NCI-H510A (cell line): ENCODE results near the gene MYO9A.

Source experiments
- DNase-seq: peaks from one replicate; lab custom pipeline; 2025; lab: John Stamatoyannopoulos, UW

Gene MYO9A

DNA sequence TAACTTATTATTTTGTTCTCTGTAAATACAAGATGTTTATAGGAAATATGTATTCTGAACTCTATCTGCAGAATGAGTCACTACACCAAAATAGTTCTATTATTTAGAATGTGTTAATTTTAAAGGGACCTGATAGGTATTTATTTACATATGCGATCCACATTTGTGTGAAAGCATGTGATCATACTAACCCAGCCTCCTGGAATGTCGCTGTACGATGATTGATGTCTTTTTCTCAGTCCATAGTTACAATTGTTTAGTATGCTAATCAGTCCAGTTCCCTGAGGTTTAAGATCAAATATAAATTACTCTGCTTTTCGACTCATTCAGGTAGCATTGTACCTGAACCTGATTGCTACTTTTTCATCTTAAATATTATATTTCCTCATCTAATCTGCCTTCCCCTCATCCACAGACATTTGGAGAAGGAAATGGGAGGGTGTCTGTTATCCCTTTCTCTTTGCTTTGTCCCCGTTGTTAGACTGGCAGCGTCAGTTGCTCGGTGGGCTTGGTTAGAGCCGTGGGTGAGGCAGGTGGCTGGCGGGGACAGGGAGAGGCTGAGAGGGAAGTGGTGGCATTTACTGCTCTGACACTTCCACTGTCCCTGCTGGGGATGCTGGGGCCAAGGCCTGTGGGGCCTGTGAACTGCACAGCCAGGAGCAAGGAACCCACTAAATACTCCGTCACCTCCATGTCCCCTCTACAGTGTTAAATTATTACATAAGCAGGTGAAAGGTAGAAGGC is 335.4 kb downstream of the MYO9A start:
- no peak for DNase-seq

DNA sequence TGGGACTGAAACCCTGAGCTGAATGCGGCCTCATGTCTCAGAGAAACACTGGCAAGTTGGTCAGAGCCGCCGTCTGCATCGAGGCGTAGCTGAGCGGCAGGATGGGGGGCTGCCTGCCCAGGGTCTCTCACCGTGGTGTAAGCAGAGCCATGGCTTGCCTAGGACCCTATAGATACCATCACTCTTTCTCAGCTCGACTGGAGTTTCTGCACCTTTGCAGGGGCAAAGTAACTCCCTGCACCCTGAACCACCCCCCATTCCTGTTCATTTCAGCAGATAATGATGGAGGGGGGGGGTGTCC is 336.0 kb downstream of the MYO9A start:
- no peak for DNase-seq

DNA sequence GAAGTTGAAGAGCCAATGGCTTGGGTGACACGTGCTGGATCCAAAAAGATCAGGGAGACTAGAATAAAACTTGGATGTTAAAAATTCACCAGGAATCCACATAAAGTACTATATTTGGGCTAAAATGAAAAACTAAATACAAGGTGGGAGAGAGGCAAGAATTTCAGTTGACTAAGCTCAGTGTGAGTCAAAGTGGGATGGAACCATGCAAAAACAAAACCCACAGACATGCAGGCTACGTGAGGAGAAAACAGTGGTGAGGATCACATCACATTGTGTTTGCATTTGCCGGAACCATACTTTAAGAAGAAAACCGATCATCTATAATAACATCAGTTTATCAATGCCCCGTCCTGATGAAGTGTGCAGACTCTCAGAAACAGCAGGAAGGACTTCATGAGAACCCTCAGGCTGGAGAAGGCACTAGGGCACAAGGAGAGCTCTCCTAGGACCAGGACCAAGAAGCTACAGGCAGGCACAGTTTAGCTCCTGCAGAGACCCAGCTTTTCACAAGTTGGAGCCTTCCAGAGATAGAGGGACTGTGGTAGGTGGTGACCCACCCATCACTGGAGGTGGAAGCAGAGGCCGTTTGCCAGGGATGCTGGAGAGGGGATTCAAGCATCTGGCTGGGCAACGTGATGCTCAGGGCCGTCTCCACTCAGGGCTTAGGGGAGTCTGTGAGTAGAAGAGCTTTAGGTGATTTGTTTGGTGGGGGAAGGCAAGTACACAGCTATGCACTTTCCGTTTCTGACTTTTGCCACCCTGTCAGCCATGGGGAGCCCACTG is 336.6 kb downstream of the MYO9A start:
- no peak for DNase-seq

DNA sequence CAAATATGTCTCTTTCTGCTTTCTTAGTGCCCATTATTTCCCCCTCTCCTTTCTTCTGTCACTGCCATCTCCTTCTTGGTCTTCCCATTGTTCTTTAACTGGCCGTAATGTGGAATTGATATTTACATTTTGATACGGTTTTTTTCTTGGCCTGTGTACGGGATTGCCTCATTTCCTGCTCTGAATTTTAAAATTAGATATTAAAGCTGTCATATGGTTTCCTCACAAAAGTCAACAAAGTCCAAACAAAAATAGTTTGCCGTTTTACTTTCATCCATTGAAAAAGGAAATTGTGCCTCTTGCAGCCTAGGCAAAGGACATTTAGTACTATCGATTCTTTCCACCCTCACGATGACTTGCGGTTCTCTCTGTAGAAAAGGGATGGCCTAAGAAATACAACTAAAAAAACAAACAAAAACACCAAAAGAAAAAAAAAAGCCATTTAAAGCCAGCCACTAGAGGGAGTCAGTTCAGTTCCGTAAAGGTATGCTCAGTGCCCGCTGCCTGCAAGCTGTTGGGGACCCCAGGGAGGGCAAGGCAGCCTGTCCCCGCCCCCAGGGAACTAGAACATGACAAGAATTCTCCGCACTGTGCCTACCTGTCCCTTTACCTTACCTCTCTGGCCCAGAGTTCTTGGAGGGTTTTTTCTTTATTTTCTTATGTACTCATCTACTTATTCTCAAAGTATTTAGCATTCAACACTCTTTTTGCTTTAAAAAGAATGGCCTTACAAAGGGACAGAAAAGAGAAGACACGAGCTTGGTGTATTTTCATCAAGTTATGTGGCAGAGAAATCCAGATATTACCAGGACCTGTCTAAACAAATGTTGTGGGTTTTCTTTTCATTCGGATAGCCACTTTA is 337.6 kb downstream of the MYO9A start:
- DNase-seq, result no peak

DNA sequence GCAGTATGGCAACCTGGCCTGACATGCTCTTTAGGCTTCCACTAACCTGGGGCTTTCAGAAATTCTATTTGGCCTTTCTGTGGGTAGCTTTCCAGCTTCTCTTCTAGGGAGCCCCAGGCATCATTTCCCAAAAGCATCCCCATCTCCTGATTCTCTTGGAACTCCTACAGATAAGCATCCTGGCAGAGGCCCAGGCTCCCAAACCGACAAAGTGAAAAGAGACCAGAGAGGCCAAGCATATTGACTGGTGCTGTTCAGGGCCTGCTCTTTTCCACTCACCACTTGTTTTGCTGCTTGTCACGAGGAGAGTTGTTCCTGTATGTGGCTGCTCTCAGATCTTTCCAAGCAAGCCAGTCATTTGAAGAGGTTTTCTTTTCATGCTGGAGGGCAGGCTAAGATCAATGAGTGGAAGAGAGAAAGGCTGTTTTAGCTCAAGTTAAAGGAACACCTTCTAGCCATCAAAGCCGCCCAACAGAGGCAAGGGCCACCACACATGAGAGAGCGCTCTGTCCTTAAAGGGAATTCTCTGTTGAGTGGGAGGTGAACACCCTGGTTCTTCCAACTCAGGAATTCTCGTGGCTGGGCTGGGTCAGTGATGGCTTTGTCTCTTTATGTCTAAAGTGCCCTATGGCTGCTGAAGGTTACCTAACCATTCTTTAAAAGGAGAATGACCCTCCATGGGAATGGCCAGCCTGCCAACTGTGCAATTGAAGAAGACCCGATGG is 338.7 kb downstream of the MYO9A start:
- no peak for DNase-seq

DNA sequence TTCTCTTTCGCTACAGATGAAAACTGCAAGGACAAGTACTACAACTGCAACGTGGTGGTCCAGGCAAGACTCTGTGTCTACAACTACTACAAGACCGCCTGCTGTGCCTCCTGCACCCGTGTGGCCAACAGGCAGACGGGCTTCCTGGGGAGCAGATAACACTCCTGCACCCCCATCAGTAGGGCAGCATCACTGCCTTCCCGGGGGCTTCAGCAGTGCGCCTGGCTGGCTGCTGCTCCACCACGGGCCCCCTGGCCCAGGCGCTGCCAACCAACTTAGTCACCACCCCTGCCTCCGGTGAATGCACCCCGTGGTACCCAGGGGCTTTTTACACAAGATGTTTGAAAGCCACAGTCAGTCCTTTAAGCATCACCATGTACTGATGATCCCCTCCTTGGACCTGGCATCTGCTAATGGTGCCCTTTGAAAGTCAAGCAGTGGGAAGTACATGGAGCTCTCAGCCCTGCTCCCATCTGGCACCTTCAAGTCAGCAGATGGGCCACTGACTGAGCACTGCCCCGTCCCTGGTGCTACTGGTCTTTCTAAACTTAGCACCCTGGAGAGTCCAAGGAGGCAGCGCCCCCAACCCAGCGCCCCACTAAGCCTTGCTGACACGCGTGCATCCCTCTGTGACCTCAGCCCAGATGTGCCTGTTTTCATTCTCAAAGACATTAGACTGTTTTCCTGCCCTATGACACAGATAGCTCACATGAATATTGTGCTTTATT is 340.6 kb downstream of the MYO9A start:
- no peak for DNase-seq

DNA sequence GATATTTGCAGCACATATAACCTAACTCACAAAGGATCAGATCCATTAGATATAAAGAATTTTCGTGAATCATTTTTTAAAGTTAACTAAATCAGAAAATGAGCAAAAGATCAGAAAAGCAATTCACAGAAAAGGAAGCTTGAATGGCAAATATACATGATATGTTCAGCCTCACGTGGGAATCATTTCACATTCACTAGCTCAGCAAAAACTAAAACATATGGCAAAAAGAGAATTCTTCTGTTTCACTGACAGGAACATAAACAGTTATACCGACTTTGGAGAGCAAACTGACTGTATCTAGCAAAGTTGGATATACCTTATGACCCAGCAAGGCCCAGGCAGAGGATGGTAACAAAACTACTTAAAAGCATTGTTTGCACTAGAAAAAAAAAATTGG is 341.6 kb downstream of the MYO9A start:
- no peak for DNase-seq

DNA sequence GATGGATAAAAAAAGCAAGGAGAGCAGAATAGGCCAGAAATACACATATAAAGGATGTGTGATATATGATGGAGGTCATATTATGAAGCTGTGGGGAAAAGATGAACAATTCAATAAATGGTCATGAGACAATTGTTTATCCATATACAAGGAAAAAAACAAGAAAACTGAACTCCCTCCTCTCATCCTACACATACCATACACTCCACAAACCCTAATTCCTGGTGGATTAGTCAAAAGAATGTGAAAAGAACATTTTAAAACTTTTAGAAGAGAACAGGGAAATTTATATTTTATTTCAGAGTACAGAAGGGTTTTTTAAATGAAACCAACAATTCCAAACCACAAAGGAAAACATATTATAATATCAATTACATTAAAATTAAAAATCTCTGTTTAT is 342.1 kb downstream of the MYO9A start:
- DNase-seq, result no peak

DNA sequence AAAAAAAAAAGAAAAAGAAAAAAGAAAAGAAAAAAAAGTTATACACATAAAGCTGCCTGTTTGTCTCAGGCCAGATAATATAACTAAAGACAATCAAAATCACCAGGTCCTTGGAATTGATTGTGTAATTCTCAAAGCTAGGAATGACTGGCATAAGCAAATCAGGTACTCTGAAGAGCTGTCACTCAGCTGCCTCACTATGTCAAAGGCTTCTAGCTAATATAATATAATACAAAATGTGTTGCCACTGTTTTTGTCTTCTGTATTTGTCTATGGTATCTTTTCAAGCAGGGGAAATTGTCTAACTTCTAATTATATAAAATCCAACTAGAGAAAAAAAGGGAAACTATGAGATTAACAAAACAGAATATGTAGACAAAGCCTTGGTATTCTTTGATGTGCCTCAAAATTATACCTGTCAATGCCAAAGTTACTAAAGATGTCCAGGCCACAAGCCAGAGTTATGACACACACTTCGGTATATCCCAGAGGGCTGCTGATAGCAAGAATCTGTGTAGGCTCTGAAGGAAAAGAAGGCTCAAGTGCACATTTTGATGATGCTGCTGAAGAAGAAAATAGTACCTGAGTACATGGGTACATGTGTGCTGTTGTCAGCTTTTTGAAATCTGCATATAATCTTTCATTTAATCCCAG is 344.6 kb downstream of the MYO9A start:
- DNase-seq, result no peak
